Calu3 (cell line): ENCODE measurements around the gene SETD2. TPM values are rescaled to one million over a fixed set of nuclear protein-coding genes. Genes with fewer than 3 reads are reported as not detected.

ENCODE experiments used
- BruUV-seq: library from RNA; stranded (reverse); fragments of 400-500 nt; replicated peaks from 2 replicates; lab custom pipeline; 2021; lab: Mats Ljungman, UMichigan
- CTCF ChIA-PET: fragments of 300-600 bp; sonication (Branson Sonifier 250); formaldehyde crosslinking; loops from one replicate; lab custom pipeline; 2022; ENCODE audit warnings: antibody characterized with exemption; lab: Charles Lee
- DNase-seq: peaks from one replicate; pipeline ENCODE4 v3.0.0; 2022
- H3K27ac Mint-ChIP-seq: one replicate; pipeline ENCODE4 v1.8.0; 2022; ENCODE audit warnings: mixed read lengths; ENCODE audit not compliant: unreplicated experiment
- H3K27me3 Mint-ChIP-seq: one replicate; pipeline ENCODE4 v1.8.0; 2022; ENCODE audit warnings: mixed read lengths; ENCODE audit not compliant: unreplicated experiment
- H3K36me3 Mint-ChIP-seq: one replicate; pipeline ENCODE4 v1.8.0; 2022; ENCODE audit warnings: mild to moderate bottlenecking, moderate library complexity, mixed read lengths; ENCODE audit not compliant: insufficient read depth, unreplicated experiment
- H3K4me1 Mint-ChIP-seq: one replicate; pipeline ENCODE4 v1.8.0; 2022; ENCODE audit warnings: mild to moderate bottlenecking, low read depth, mixed read lengths; ENCODE audit not compliant: unreplicated experiment
- H3K4me3 Mint-ChIP-seq: one replicate; pipeline ENCODE4 v1.8.0; 2022; ENCODE audit warnings: mild to moderate bottlenecking, low read depth, moderate library complexity, mixed read lengths; ENCODE audit not compliant: unreplicated experiment
- H3K9me3 Mint-ChIP-seq: one replicate; pipeline ENCODE4 v1.8.0; 2022; ENCODE audit warnings: low read depth, mixed read lengths; ENCODE audit not compliant: unreplicated experiment
- CTCF ChIP-seq: fragments of 200-600 bp; IDR thresholded peaks from one replicate; pipeline ENCODE4 v1.8.0; 2022; ENCODE audit warnings: antibody characterized with exemption; ENCODE audit not compliant: unreplicated experiment
- intact Hi-C: fragments of 100-400 bp; cut with micrococcal nuclease; formaldehyde crosslinking; loops from one replicate; pipeline ENCODE4 v1.10.0; 2022; ENCODE audit not compliant: unreplicated experiment
- total RNA-seq: library from RNA; stranded (reverse); gene quantifications from 2 replicates; pipeline ENCODE4 v1.2.3, GENCODE V29; 2022

Gene SETD2
- total RNA-seq, 1 experiment from 2014 or later = 39.2 TPM

GRCh38 chr3:47113669-47114365 lies 50.1 kb downstream of the SETD2 start:
- Mint-ChIP-seq H3K27ac (no peak overlapping the region), H3K27me3 (no peaks in the 10 kb centered on the region), H3K4me3 (no peak overlapping the region), H3K4me1 (no peaks in the 10 kb centered on the region), H3K36me3 (peaks cover 25% of the 10 kb centered on the region), H3K9me3 (no peaks in the 10 kb centered on the region)
- intact Hi-C loops = no loop called here
- TF ChIP-seq CTCF = no peak
- CTCF ChIA-PET = no interaction called here
- DNase-seq = no peak
- BruUV-seq = no TSS peak

DNA sequence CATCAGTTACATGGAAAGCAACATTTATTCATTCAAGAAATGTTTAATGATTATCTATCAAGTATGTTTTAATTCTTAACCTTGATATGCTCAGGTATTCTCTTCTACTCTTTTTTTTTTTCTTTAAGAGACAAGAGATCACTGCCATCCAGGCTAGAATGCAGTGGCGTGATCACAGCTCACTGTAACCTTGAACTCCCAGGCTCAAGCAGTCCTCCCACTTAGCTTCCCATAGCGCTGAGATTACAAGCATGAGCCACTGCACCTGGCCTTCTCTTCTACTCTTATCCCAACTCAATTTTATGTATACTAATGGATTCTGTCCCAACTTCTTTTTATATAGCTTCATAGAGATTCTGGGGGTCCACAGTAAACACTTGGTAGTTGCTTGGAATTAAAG lies 50.9 kb downstream of the SETD2 start:
- Mint-ChIP-seq H3K27ac (no peak overlapping the region), H3K36me3 (peaks cover 25% of the 10 kb centered on the region), H3K4me1 (no peaks in the 10 kb centered on the region), H3K9me3 (no peaks in the 10 kb centered on the region), H3K4me3 (no peak overlapping the region), H3K27me3 (no peaks in the 10 kb centered on the region)
- intact Hi-C loops = no loop called here
- DNase-seq = no peak
- CTCF ChIA-PET = no interaction called here
- no TSS peak for BruUV-seq
- no peak for TF ChIP-seq CTCF

DNA sequence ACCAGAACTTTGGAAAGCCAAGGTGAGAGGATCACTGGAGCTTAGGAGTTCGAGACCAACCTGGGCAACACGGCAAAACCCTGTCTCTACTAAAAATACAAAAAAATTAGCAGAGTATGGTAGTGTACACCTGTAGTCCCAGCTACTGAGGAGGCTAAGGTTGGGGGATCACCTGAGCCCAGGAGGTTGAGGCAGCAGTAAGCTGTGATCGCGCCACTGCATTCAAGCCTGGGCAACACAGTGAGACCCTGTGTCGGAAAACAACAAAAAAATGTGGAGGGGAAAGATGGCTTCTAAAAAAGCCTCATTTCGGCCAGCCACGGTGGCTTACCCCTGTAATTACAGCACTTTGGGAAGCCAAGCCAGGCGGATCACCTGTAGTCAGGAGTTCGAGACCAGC lies 54.5 kb downstream of the SETD2 start:
- Mint-ChIP-seq H3K4me1 (no peaks in the 10 kb centered on the region), H3K27me3 (no peaks in the 10 kb centered on the region), H3K9me3 (no peaks in the 10 kb centered on the region), H3K27ac (no peak overlapping the region), H3K4me3 (no peak overlapping the region), H3K36me3 (peaks cover 16% of the 10 kb centered on the region)
- no TSS peak for BruUV-seq
- intact Hi-C loops = no loop called here
- TF ChIP-seq CTCF = no peak
- DNase-seq = no peak
- CTCF ChIA-PET = no interaction called here

- no TSS peak for BruUV-seq
- Mint-ChIP-seq H3K4me1 (peaks cover 5% of the 10 kb centered on the region), H3K27me3 (no peaks in the 10 kb centered on the region), H3K4me3 (no peak overlapping the region), H3K27ac (no peak overlapping the region), H3K36me3 (peaks cover 11% of the 10 kb centered on the region), H3K9me3 (no peaks in the 10 kb centered on the region)
- CTCF ChIA-PET = interaction anchor here (0.6 to 1.3 kb wide), 3 partner anchors 17 to 215 kb away, joined by 3 to 6 read pairs (median 4); no protein-coding TSS in a partner anchor
- TF ChIP-seq CTCF = no peak
- DNase-seq = no peak
- intact Hi-C loops = no loop called here
Observed at GRCh38 chr3:47108546-47108945, 55.4 kb downstream of the SETD2 start.
